Hepatocyte (in vitro differentiated cells): ENCODE data around the gene ORM1.

ENCODE experiments used
- CTCF ChIP-seq: fragments of 200-600 bp; sonication (generic); IDR thresholded peaks from 2 replicates; pipeline ENCODE4 v1.5.1; 2016; ENCODE audit warnings: antibody characterized with exemption, mild to moderate bottlenecking; ENCODE audit not compliant: poor library complexity
- EZH2 ChIP-seq: fragments of 200-600 bp; sonication (generic); IDR thresholded peaks from 2 replicates; pipeline ENCODE4 v1.6.1; 2016; ENCODE audit warnings: antibody characterized with exemption, mild to moderate bottlenecking, borderline replicate concordance

- no peak for TF ChIP-seq CTCF
- no peak for TF ChIP-seq EZH2
These were observed 5.1 kb upstream of the ORM1 start for GRCh38 chr9:114317665-114318357.
